ENCODE results near the gene PLA2G4C.

The PLA2G4C gene, protein sequence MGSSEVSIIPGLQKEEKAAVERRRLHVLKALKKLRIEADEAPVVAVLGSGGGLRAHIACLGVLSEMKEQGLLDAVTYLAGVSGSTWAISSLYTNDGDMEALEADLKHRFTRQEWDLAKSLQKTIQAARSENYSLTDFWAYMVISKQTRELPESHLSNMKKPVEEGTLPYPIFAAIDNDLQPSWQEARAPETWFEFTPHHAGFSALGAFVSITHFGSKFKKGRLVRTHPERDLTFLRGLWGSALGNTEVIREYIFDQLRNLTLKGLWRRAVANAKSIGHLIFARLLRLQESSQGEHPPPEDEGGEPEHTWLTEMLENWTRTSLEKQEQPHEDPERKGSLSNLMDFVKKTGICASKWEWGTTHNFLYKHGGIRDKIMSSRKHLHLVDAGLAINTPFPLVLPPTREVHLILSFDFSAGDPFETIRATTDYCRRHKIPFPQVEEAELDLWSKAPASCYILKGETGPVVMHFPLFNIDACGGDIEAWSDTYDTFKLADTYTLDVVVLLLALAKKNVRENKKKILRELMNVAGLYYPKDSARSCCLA

DNA sequence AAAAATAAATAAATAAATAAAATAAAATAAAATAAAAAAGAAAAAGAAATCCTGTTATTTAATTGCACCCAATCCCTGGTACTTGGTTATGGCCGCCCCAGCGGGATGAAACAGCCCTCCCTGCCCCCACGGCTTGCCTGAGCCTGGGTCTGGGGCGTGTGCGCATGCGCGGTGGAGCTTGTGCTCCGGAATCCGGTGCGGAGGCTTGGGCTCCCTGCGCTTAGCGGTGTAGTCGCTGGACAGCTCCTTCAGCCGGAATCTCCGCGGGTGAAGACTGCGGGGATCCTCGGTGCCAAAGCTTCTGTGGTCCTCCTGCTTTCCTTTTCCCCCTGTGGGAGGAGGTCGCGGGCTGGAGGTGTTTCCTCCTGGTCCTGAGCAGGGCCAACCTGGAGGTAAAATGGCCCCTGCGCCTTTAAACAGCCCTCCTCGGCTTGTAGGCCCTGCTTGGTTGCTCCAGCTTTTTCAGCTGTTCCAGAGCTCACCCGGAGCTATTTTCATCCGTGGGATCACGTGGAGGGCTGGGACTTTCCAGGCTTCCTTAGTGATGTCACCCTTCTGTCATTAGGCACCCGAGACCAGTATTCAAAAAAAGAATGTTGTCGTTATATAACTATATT, at the start of gene PLA2G4C:
Gene PLA2G4C, minus strand, starts transcription at position 468 of the 617 bp plus-strand sequence. CDS start 4,288 bp downstream, outside the sequence.
- peak; percentile 53 to 78 (median 76) for DNase-seq (ENCODE audit: low read depth in 2 of 3, low spot score in 2 of 3)

DNA sequence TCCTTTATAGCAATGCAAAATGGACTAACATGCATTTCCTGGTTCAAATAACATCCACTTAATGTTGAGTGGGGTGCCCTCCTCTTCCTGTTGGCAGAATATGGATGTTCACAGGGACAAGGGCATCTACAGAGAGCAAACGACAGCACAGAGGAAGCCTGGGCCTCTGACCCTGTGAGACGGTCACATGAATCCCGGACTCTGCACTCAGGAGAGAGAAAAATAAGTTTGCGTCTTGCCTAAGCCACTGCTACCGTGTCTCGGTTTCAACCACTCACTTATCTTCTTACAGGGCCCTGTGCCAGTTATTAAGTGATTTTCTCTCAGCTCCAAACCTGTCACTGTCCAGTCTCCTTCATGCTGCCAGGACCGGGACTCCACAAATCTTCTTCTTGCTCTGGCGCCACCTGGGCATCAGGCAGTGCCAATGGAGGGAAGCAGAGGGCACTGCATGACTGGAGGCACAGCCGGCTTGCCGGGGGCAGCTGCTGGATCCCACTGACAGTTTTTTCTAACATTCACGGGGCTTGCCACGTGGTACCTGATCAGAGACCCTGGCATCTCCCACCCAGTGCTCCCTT, 47.7 kb upstream of the PLA2G4C start:
- no peak for DNase-seq (ENCODE audit: low read depth in 2 of 3, low spot score in 2 of 3)

DNA sequence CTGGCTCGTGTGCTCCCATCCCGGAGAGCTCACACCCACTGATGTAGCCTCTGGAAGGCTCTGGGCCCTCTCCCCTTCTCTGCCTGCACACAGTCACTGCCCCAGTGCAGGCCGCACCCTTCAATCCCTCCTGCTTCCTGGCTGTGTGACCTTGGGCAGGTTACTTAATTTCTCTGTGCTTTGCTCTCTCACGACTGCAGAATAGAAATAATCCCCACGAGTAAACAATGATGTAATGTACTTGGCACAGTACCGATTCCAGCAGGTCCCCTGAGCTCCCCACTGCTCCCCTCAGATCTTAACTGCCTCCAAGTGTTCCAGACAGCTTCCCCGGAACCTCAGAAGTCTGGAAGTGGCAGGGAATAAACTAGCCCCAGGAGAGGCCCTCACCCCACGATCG, 43.4 kb upstream of the PLA2G4C start:
- no peak for DNase-seq (ENCODE audit: low read depth in 2 of 3, low spot score in 2 of 3)

DNA sequence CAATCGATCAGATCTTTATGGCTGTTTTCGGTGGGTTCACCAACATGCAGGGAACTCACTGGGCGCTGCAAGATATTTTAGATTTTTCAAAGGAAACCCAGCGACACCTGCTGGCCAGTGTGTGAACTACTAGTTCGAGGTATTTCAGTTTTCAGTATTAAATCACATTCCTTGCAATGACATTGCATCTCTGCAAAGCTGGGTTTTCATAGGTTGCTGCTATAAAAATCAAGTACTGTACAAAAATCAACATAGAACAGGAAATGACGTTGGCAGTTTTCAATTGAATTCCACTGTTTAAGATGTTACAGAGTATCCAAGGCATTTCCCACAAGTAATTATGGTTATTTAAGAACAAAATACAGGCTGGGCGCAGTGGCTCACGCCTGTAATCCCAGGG, 41.9 kb upstream of the PLA2G4C start:
- peak in 2 of 3 experiments; percentile 37 to 46 for DNase-seq (ENCODE audit: low read depth in 2 of 3, low spot score in 2 of 3)

DNA sequence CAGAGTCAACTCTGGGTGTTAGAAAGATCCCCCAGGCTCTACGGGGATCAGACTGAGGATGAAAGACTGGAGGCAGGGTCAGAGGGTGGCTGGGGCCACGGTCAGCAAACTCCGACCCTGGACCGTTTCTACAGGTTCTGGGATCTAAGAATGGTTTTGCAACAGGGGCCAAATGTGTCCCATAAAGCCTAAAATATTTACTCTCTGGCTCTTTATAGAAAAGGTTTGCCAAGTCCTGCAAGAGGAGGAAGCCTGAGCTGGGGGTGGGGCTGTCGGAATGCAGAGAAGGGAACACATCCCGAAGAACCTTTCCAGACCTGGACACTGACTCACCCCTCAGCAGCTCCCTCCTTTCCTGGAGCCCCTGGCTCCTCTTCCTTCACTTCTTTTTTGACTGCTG, 38.8 kb upstream of the PLA2G4C start:
- no peak for DNase-seq (ENCODE audit: low read depth in 2 of 3, low spot score in 2 of 3)

DNA sequence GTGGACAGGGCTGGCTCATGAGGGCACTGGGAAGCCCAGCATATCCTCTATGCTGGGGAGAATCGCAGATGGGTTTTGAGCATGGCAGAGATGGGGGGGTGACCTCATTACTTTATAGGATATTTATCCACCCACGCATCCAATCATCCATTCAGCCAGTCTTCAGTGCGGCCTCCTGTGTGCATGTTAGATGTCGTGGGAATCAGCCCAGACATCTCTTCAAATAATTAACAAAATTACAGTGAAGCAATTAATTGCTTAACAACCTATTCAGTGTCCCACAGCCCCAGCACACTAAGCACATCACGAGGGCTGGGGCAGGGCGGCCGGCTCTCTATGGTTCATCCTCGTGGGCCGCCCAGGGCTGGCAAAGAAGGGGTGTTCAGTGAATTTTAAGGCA, 38.0 kb upstream of the PLA2G4C start:
- DNase-seq (ENCODE audit: low read depth in 2 of 3, low spot score in 2 of 3): no peak

DNA sequence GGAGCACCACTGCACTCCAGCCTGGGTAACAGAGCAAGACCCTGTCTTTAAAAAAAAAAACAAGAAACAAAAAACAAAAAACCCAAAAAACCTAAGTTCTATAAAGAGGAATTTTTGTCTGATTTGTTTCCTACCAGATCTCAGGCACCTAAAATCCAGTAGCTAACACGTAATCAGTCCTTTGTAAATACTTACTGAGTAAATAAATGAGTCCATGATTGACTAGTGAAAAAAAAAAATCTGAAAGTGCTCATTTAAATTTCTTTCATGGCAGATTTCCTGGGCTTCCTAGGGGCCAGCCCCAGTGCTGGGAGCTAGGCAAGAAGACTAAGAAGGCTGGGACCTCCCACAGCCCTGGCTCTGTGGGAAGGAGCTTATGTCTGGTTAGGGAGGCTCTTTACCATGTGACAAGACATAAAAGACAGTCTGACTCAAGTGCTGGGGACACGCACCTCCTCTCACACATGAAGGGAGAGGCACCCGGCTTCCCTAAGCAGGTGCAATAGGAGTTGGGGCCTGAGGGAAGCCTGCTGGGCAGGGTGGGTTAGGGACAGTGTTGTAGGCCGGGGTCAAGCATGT, 37.1 kb upstream of the PLA2G4C start:
- DNase-seq (ENCODE audit: low read depth in 2 of 3, low spot score in 2 of 3): no peak

DNA sequence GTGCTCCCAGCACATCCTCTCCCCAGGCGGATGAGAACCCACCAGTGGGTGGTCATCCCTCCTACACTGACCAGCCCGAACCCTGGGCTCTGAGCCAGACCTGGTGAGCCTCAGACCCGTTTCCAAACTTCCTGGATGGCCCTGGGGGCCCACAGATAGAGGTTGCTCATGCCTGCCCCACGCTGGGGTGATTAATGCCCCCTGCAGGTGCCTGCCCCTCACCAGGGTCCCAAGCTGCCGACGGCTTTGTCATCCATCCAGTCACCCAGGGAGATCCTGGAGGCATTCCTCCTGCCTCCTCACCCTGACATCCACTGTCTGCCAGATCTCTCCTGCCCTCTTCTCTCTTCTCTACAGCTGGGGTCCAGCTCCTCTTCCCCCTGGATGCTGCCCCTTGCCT, 28.4 kb upstream of the PLA2G4C start:
- no peak for DNase-seq (ENCODE audit: low read depth in 2 of 3, low spot score in 2 of 3)

DNA sequence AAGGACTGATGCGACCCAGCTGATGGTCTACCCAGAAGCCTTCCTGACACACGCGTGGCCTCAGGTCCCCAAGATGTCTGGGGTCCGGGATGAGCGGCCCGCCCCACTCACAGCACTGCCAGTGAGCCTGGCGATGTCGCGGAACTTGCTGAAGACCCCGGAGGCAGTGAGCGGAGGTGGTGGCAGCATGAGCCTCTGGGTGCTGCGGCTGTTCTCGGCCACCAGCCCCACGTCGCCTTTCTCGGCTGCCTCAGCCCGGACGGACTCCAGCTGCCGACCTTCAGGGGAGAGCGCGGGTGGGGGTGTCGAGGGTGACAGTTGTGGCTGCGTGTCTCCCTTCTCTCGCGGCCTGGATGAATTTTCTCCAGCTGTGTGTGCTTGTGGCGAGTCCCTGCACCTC, 26.8 kb upstream of the PLA2G4C start:
- no peak for DNase-seq (ENCODE audit: low read depth in 2 of 3, low spot score in 2 of 3)

DNA sequence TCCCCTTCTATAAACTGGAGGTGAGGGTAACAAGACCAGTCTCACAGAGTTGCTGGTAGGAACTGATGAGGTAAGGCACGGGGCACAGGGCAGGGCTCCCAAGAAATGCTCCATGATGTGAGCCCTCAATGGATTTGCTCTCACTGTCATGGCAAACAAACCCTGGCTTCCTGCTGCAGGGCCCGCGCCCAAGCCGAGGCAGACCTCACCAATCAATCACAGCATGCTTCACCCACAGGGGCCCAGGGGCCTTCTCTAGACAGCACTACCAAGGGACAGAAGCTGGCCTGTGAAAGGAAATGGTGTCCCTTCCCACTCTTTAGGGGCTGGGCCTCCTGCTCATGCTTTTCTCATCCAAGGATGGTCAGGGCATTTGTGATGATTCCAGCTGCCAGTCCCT, 25.9 kb upstream of the PLA2G4C start:
- DNase-seq (ENCODE audit: low read depth in 2 of 3, low spot score in 2 of 3): no peak

DNA sequence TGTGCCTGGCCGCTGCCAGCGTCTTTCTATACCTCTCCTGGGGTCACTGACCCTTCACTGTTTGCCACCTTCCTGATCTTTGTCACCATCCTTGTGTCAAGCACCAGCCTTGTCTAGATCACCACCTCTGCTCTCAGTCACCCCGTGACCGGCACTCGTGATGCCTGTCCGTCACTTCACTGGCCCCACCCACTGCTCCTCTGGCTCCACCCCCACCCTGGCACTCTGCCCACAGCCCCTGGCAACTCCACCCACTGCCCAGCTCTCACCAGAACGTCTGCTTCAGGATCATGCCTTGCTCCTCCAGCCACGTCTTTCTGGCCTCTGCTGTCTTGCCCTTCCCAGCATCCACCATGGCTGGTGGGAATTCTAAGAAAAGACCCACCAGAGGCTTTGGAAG, 24.8 kb upstream of the PLA2G4C start:
- DNase-seq (ENCODE audit: low read depth in 2 of 3, low spot score in 2 of 3): no peak

DNA sequence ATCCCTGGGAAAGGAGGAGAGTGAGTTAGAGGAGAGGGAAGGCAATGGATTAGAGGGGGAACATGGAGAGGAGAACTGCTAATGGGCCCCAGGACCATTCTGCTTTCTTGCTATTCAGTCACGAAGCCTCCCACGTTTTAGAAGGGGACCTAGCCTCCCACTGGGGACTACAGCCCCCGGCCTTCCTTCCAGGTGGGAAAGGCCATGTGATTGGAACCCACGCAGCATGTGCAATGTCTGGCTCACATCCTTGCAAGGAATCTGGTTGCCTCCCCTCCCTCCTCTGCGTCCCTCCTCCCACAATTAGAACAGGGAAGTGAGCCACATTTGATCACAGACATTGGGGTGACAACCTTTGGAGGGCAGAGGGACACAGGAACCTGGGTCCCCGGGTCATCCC, 22.5 kb upstream of the PLA2G4C start:
- DNase-seq (ENCODE audit: low read depth in 2 of 3, low spot score in 2 of 3): no peak

DNA sequence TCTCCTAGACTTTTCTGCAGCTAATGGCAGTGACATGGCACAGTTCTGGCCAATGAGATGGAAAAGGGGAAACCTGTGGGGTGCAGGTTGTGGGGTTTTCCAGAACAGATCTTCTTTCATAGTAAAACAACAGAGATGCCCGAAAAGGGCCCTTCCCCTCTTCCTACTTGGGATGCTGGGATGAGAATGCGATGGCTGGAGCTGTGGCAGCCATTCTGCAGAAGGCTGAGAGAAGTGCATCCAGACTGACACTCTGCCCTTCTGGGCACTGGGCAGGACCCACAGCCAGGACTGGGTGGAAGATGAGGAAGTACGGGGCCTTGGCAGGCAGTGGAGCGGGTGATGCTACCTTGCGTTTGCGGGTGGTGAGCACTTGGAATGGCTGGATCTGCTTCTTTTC, 16.9 kb upstream of the PLA2G4C start:
- DNase-seq (ENCODE audit: low read depth in 2 of 3, low spot score in 2 of 3): no peak

DNA sequence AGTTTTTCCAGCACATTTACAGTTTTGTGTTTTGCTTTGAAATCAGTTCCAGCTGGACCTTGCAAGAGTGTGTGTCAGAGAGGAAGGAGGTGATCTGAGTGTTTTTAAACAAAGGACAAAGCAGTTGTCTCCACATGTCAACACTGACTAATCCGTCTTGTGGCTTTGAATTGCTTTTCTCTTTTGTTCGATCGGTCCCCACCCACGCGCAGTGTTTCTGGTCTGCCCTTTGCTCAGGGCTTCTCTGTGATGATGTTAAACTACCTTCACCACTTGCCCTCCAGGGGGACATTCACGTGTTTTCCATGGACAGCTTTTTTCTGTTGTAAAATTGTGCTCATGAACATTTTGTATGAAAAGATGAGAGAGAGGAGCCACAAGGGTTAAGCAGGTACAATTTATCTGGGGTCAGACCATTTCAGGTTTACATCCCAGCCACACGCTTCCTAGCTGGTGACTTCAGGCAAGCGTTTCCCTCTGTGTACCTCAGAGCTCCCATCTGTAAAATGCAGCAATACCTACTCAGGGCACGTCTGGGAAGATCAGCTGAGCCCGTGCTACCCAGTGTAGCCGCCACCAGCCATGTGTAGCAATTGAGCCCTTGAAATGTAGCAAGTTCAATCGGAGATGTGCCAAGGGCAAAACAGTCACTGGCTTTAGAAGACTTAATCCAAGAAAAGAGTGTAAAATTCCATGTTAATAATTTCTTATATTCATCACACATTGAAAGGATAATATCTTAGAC, 13.5 kb upstream of the PLA2G4C start:
- DNase-seq (ENCODE audit: low read depth in 2 of 3, low spot score in 2 of 3): peak in 2 of 3 experiments; percentile 27 to 31

DNA sequence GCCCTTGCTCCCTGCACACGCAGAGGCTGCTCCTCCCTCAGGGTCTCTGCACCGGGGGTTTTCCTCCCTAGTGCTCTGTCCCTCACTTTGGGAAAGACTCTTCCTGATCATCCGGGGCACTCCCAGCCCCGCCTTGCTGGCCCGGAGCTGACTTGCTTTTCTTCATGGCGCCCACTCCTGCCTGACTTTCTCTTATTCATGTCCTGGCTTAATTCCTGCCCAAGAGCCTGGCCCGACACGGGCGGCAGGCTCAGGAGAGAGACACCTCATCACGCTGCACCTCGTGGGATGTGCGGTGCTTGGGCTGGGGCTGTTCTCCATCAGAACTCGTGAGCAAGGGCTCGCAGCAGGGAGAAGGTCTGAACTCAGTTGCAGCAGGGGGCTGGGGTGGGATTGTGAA, 11.8 kb upstream of the PLA2G4C start:
- no peak for DNase-seq (ENCODE audit: low read depth in 2 of 3, low spot score in 2 of 3)

DNA sequence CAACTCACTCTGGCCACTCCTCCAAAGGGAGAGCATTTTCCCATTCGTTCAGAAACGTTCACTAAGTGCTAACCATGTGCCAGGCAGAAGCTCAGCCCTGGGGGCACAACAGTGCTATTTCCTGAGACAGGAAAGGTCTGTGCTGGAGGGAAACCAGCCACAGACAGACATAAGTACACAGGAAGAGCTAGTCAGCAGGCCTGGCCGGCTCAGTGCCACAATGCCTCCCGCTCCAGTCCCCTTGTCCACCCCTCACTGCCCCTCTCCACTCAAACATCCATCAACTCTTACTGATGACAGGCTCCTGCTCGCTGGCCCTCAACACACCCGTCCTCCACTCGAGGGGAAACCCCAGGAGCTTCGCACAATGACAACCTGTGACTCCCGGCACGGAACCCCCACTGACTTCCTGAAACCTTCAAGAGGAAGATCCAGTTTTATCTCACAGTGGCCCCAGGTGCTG, 11.3 kb upstream of the PLA2G4C start:
- no peak for DNase-seq (ENCODE audit: low read depth in 2 of 3, low spot score in 2 of 3)

DNA sequence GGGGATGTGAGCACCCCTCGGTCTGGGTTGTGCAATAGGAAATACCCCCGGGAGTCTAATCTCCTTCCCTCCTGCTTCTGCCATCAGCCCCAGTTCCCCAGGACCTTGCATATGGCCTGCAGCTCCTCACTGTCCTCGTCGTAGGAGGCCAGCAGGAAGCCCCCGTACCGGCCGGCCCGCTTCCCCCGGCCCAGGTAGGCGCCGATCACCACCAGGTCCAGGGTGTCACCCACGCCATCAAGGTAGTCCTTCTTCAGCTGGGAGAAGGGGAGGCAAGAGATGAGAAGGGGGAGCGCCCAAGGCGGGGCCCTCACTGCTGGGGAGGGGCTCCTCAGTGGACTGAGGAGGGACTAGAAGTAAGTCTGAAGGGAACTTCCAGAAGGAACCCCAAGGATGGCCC, 10.4 kb upstream of the PLA2G4C start:
- no peak for DNase-seq (ENCODE audit: low read depth in 2 of 3, low spot score in 2 of 3)

DNA sequence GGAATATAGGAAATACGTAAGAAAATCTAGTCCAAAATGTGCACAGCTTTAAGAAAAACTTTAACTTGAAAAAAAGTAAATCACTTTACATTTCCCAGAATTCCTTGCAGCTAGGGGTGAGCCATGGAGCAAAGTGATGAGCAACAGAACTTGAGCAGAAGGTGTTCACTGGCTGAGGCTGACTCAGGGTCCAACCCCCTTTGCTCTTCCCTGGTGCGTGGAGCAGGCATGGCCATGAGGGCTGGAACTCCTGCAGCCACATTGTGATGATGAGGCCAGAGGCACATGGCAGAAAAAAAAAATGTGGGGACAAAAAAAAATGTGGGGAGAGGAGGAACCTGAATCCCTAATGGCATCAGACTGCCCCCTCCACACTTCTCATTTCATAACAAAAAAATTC, 9.9 kb upstream of the PLA2G4C start:
- DNase-seq (ENCODE audit: low read depth in 2 of 3, low spot score in 2 of 3): no peak

DNA sequence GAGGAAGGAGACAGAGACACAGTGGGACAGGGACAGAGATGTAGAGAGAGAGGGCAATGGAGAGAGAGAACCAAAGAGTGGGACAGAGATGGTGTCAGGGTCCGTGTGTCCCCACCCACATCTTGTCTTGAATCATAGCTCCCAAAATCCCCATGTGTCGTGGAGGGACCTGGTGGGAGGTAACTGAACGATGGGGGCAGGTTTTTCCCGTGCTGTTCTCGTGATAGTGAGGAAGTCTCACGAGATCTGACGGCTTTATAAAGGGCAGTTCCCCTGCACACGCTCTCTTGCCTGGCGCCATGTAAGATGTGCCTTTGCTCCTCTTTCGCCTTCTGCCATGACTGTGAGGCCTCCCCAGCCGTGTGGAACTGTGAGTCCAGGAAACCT, 7.5 kb upstream of the PLA2G4C start:
- DNase-seq (ENCODE audit: low read depth in 2 of 3, low spot score in 2 of 3): no peak

DNA sequence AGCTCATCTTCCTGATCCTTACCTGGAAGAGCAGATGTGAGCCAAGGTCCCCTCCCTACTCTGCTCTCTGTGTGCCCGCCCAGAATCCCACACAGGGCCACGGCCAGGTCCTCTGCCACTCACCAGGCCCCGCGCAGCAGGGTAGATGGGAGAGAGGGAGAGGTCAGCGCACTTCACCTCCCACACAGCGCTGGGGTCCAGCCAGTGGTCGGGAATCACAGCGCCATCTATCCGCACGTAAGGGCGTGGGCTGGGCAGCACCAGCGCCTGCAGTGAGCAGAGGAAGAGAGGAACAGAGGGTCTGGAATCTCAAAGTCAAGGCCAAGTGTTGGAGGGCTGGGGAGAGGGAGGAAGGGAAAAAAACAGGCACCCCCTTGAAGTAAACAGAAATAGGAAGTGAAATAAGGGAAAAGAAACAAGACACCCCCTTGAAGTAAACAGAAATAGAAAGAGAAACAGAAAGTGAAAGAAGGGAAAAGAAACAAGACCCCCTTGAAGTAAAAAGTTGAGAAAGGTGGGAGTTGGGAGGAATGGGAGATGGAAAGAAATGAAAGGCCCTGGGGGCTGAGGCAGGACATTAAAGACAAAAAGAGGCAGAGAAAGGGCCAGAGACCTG, 7.0 kb upstream of the PLA2G4C start:
- DNase-seq (ENCODE audit: low read depth in 2 of 3, low spot score in 2 of 3): no peak

Measured in activated CD8-positive, alpha-beta memory T cell treated with anti-CD3 and anti-CD28 coated beads for 48 hours (primary cell).